GM18519 (cell line): Measurements from ENCODE around the gene ACAA1.

ENCODE experiments used
- ATAC-seq: cut with Tn5 transposase; IDR thresholded peaks from one replicate; pipeline ENCODE4 v1.9.1; 2021; ENCODE audit warnings: mild to moderate bottlenecking, moderate library complexity; ENCODE audit not compliant: unreplicated experiment, low FRiP score

ACAA1 gene

GRCh38 chr3:38120693-38121450 is 16.1 kb downstream of the ACAA1 start:
- ATAC-seq: no peak

DNA sequence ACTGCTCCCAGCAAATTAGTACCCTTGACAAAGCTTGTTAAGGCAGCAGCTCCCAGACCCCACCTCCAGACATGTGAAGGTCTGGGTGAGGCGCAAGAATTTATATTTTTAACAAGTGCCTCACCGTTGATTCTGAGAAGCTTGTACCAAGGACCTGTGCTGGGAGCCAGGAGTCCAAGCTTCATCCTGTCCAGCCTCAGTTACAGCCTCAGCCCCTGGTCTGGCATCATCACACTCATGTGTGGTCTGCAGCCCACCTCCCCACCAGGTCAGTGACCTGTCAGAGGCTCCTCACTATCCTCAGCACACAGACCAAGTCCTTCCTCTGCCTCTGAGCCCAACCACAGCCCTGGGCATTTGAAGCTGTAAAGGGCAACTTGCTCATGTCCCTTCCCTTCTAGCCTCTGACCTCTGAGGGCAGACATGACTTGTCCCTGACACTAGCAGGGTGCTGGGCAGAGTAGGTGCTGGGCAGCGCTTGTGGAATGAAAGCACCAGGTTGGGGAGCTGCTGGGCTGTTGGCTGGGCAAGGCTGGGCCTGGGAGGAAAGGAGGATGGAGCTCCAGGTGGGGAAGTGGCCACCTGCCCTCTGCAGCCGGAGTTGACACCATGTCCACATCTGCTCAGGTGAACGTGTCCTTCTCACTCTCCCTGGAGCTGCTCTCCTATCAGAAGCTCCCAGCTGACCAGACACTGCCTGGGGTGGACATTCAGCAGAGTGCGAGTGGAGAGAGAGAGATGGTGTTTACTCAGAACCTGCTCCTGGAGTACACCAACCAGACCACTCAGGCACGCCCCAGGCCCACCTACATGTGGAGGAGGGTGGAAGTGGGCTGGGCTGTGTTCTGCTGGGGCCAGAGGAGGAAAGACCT is 16.9 kb downstream of the ACAA1 start:
- no peak for ATAC-seq

DNA sequence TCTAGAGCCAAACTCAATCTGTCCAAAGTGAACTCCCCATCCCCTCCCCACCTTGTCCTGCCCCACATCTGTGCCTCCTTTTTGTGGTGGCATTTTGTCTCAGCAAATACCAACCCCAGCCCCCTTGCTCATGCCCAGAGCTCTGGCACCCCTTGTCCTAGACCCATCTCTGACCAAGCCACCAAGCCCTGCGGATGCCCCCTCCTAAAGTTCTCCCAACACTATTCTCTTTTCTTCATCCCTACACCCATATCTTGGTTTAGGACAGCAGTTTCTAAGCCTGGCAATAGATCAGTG is 17.7 kb downstream of the ACAA1 start:
- no peak for ATAC-seq

DNA sequence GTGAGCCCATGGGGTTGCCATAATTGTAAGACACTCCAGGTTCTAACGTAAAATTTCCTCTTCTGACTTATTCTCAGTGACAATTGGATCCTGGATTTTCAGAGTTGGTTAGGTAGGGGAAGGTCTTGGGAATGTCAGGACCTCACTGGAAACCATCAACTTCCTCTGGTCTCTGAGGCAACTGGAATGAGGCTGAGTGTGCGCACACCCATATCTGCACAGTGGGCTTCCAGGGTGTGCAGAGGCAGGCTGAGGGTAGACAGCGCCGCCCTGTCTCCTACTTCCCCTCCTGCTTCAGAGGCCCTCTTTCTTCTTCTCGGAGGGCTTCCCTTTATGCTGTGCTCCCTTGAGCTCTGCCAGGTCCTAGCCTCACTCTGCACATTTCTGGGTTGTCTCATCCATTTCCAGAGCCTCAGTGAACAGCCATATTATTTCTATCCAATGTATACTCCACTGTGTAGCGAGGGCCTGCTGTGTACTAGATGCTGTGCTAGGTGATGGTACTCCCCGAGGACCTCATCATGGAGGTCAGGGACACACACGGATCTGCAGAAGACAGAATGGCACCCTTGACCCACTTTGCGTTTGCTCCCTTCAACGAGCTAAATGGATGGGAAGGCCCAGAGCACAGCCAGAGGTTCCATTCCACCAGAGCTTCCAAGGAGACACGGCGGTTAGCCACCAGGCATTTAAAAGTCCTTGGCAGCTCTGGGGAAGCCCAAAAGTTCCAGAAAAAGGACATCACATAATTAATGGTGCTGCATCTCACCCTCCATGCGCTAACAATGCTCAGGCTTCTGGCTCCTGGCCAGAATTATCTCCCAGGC is 18.3 kb downstream of the ACAA1 start:
- no peak for ATAC-seq

DNA sequence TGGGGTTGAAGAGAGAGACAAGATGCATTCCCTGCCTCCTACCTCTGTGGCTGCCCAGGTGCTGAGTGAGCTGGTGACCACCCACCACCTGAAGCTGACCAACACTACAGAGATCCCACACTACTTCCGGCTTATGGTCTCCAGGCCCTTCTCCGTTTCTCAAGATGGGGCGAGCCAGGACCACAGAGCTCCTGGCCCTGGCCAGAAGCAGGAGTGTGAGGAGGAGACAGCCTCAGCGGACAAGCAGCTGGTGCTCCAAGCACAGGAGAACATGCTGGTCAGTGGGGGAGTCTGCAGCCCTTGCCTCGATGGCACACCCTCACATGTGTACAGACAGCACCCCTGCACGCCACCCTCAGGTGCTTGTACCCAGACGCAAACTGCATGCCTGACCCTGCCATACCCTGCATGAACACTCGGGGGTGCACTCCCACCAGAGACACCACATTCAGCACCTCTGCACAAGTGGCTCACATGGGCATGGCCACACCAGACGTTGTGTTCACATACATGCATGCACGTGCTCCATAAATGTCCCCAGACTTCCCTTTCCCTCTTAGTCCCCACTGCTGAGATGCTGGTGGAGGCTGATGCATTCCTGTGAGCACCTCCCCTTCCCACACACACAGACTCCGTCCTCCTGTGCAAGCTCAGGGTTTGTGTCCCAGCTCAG is 19.0 kb downstream of the ACAA1 start:
- peak; percentile 66 for ATAC-seq

DNA sequence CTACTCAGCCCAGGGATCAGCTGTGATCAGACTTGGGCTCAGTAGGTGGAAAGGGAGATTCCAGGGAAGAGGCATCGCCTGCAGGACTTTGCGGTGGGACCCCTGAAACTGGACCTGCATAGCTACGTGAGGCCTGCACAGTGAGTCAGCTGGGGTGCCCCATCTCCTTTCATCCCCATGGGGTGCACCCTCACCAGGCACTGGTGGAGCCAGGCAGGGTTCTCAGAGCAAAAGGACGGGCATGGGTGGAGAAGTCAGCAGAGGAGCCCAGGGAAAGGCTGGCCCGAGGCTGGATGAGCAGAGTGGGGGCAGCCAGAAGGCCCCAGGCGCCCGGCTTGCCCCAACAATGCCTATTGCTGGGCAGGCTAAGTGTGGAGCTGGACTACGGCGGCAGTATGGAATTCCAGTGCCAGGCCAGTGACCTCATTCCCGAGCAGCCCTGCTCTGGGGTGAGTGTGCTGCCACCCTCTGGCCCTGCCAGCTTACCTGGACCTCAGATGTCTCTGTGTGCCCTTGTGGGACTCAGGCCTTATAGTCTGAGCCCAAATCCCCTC is 19.7 kb downstream of the ACAA1 start:
- no peak for ATAC-seq

GRCh38 chr3:38116471-38117162 is 20.3 kb downstream of the ACAA1 start:
- ATAC-seq: no peak

DNA sequence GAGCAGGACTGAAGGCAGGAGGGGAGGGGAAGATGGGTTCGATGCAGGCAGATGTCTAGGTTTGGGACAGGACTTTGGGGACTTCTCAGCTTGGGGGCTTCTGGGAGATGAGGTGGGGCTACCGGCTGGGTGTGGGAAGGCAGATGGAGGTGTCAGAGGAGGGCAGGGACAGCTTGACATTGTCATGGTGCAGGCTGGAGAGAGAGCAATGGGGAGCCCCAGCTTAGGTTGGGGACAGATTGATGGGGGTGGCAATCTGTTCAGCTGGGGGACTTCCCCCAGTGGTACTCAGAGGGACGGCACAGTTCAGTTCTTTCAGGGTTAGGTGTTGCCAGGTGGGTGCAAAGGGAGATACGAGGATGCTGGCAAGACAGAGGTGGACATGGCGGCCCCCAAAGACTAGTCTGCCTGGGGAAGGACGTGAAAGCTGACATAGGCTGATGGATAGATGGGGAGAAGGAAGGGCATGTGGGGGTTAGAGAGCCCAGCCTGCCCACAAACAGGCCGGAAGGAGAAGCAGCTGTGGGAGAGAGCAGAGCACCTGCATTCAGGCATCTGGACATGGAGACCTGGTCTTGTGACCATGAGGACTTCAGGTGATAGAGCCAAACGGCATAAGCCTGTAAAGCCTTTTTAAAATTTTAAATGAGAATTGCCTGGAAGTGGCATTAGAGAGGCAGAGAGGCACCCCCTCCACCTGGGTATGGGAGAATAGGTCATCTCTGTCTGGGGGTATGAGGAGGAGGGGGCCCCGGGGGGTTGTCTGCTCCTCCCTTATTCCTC is 21.1 kb downstream of the ACAA1 start:
- ATAC-seq: no peak

DNA sequence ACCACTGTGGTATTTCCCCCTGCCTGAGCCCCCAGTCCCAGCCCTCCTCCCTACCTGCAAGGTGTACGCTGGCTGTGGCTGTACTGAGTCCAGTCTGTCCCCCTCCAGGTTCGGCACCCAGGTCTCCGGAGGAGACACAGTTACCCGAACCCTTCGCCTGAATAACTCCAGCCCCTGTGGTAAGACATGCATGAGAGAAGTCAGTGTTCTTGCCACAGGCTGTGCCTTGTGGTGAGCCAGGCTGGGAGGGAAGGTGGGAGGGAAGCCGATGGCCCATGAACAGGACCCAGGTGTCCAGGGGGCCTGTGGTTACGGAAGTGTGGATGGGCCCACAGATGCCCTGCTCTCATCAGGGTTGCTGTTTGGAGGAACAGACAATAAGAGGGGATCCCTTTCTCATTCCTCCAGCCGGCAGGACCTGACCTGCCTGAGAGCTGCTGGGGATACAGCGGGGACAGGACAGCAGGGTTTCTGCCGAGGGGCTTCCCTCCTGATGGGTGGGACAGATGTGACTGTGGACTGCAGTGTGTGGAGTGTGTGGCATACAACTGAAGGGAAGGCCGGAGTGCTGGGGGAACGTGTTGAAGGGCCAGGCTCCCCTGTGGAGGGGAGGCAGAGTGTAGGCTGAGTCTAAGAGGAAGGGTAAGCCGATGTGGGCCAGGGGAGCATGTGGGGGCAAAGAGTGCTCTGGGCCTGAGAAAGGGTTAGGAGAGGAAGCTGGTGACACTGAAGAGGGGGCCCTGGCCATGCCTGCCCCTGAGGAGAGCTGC is 21.9 kb downstream of the ACAA1 start:
- no peak for ATAC-seq

GRCh38 chr3:38114052-38114874 is 22.7 kb downstream of the ACAA1 start:
- no peak for ATAC-seq

- ATAC-seq: no peak
These were observed 24.6 kb downstream of the ACAA1 start for GRCh38 chr3:38112378-38112761.

GRCh38 chr3:38111696-38112377 is 25.1 kb downstream of the ACAA1 start:
- no peak for ATAC-seq

- no peak for ATAC-seq
These were observed 25.7 kb downstream of the ACAA1 start for GRCh38 chr3:38111201-38111600.

GRCh38 chr3:38110314-38111050 is 26.4 kb downstream of the ACAA1 start:
- ATAC-seq: no peak

GRCh38 chr3:38109580-38110313 is 27.2 kb downstream of the ACAA1 start:
- ATAC-seq: no peak
